HTERT RPE-1 (cell line): ENCODE results near the gene BMERB1.

Experiments
- in situ Hi-C: fragments of 300-500 bp; cut with MboI; formaldehyde crosslinking; loops from 4 replicates; pipeline ENCODE4 v1.14.3; 2020; ENCODE audit warnings: low sequenced_read_pairs

The BMERB1 gene

GRCh38 chr16:15493466-15494180 lies 59.2 kb downstream of the BMERB1 start:
- in situ Hi-C loops, result no loop called here

DNA sequence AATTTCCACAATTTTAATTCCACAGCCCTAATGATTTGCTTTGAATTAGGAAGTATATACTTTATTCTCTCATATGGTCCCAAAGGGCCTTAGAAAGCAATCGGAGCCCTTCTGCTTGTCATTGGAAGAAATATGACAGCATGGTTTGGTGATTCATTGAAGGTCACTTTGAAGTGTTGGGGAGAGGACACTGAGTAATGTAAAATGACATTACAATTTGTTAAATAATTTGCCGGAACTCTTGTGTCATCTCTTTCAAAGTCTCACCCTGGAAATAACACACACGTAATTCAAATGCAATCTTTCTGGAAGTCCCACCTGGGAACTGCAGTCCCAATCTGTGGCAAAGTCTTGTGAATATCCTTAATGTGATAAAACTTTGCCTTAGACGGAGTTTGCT lies 59.8 kb downstream of the BMERB1 start:
- in situ Hi-C loops, result no loop called here

GRCh38 chr16:15495898-15496297 lies 61.5 kb downstream of the BMERB1 start:
- in situ Hi-C loops, result no loop called here

- in situ Hi-C loops, result no loop called here
Observed at GRCh38 chr16:15498427-15499175, 64.2 kb downstream of the BMERB1 start.

GRCh38 chr16:15502041-15502725 lies 67.8 kb downstream of the BMERB1 start:
- in situ Hi-C loops, result no loop called here

DNA sequence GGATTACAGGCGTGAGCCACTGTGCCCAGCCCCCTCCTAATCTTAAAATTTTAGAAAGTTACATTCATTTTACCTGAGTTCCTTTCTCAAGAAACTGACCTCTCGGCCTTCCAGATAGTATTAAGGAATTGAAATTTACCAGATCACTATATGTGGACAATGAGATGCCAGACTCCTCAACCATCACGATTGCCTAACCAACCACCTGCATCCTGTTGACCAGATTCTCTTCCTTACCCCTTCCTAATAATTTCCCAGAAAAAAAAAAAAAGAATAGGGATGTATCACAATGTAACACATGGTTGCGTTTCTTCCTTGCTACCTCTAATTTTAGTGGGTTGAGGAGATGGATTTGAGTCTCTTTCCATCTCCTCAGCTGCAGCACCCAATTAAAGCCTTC lies 72.1 kb downstream of the BMERB1 start:
- in situ Hi-C loops, result no loop called here

DNA sequence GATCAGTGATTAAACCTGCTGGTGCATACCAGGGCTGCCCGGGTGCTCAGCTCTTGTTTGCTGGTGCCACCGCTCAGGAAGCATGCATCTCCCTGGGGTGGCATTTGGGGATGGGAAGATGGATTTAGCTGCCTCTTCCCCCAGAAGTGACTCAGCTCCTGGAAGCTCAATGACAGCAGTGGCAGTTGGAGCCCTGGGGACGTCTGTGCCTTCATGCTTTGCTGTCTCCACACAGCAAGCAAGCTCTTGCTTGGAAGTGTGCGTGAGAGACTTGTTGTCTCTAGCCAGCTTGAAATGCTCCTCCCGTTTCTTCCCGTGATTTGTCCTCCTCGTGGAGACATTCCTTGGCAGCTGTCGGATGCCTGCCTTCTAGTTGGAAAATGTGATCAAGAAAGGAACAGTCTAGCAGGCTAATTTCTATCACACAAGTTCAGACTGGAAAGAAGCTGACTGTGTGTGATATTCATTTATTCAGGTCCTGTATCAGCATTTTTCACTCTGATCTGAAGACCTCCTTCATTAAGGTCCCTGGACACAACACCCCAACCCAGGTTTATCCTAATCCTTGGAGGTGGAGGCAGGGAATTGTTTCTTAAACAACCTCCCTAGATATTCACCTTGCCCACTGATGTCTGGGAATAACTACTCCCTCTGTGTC lies 73.0 kb downstream of the BMERB1 start:
- in situ Hi-C loops, result no loop called here

DNA sequence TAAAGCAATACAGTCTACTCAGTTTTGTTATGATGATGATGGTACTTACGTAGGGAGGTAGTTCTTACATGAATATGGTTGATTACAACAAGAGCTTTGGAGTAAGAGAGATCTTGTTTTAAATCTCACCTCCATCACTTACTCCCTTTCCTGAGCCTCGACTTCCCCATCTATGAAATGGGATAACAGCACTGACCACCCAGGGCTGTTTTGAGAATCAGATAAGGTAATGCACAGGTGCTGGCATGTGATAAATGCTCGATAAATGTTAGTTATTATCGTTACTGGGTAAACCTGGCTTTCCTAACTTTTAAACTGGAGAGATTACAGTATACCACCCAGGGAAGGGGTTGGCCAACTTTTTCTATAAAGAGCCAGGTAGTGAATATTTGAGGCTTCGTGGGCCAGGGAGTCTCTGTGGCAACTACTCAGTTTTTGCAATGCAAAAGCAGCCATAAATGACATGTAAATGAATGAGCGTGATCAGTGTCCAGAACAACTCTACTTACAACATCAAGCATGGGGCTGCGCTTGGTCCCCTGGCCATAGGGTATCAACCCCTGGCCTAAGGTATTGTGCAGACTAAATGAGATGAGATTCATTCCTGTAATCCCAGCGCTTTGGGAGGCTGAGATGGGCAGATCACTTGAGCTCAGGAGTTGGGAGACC lies 73.7 kb downstream of the BMERB1 start:
- in situ Hi-C loops, result no loop called here

GRCh38 chr16:15509051-15509592 lies 74.7 kb downstream of the BMERB1 start:
- in situ Hi-C loops, result no loop called here

GRCh38 chr16:15509593-15510535 lies 75.5 kb downstream of the BMERB1 start:
- in situ Hi-C loops, result no loop called here

GRCh38 chr16:15510992-15511391 lies 76.6 kb downstream of the BMERB1 start:
- in situ Hi-C loops, result no loop called here

DNA sequence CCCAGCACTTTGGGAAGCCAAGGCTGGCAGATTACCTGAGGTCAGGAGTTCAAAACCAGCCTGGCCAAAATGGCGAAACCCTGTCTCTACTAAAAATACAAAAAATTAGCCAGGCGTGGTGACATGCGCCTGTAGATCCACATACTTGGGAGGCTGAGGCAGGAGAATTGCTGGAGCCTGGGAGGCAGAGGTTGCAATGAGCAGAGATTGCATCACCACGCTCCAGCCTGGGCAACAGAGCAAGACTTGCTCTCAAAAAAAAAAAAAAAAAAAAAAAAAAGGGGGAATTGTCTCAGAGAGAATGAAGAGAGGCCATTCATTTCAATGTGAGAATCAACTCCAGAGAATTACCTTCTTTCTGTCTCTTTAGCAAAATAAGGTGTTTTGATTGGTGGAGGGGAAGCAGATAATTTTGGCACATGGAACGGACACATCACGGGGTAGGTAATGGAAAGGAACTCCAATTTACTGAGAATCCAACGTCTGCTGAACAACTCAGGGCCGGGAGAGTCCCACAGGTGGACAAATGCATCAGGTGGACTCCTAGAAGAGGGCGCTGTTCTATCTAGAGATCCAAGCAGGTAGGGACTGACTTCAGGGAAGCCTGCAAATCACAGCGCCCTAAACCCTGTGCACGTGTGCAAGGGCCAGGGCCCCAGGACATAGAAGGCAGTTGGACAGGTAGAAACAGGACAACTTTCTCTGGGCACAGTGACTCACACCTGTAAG lies 77.5 kb downstream of the BMERB1 start:
- in situ Hi-C loops, result no loop called here

DNA sequence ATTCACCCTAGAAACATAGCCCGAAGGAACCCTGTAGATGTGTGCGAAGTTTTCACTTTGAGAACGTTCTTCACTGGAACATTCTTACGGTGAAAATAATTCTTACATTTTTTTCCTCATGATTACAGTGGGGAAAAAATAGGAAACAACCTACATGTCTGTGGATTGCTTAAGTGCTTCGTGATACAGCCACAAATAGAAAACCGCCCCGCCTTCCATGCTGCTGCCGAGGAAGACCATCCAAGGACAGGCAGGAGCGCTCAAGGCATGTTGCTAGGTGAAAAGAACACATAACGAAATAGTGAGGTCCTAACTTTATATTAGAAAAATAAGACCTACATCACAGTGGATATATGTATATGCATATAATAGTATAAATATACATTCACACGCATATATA lies 78.8 kb downstream of the BMERB1 start:
- in situ Hi-C loops, result no loop called here

DNA sequence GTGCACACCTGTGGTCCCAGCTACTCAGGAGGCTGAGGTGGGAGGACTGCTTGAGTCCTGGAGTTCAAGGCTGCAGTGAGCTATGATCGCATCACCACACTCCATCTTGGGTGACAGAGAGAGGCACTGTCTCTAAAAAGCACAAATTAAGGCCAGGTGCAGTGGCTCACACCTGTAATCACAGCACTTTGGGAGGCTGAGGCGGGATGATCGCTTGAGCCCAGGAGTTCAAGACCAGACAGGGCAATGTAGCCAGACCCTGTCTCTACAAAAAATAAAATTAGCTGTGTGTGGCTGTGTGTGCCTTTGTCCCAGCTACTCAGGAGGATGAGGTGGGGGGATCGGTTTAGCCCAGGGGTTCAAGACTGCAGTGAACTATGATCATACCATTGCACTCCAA lies 81.6 kb downstream of the BMERB1 start:
- in situ Hi-C loops, result no loop called here

GRCh38 chr16:15516609-15517008 lies 82.2 kb downstream of the BMERB1 start:
- in situ Hi-C loops, result no loop called here

GRCh38 chr16:15517743-15518377 lies 83.5 kb downstream of the BMERB1 start:
- in situ Hi-C loops, result no loop called here

- in situ Hi-C loops, result no loop called here
Observed at GRCh38 chr16:15518381-15519351, 84.3 kb downstream of the BMERB1 start.
